HepG2 (cell line): ENCODE results near the gene EPHA5. TPM values are rescaled to one million over a fixed set of nuclear protein-coding genes. Genes with fewer than 3 reads are reported as not detected.

Experiments
- CBX5 ChIP-seq: sonication (generic); formaldehyde crosslinking; IDR thresholded peaks from 2 replicates; pipeline ENCODE4 v1.4.0; 2020; ENCODE audit warnings: missing genetic modification reagents, borderline replicate concordance
- FOXJ3 ChIP-seq: sonication (generic); formaldehyde crosslinking; IDR thresholded peaks from 2 replicates; pipeline ENCODE4 v1.4.0; 2020; ENCODE audit warnings: missing genetic modification reagents, mild to moderate bottlenecking, borderline replicate concordance
- HNRNPLL ChIP-seq: fragments of 200-400 bp; formaldehyde crosslinking; IDR thresholded peaks from 2 replicates; pipeline ENCODE4 v1.6.1; 2017; ENCODE audit warnings: mild to moderate bottlenecking, low read depth, low read length; ENCODE audit not compliant: poor library complexity, severe bottlenecking
- NFE2L2 ChIP-seq: fragments of 150-350 bp; IDR thresholded peaks from 2 replicates; pipeline ENCODE4 v1.6.1; 2014; ENCODE audit warnings: low read length
- PPARG ChIP-seq: conservative IDR thresholded peaks from 2 replicates; pipeline ENCODE4 v1.6.1; 2016; ENCODE audit warnings: missing biosample characterization, missing genetic modification reagents
- RCOR2 ChIP-seq: IDR thresholded peaks from 2 replicates; pipeline ENCODE4 v1.6.1; 2016; ENCODE audit warnings: missing biosample characterization, missing genetic modification reagents
- SP2 ChIP-seq: sonication (generic); formaldehyde crosslinking; IDR thresholded peaks from 2 replicates; pipeline ENCODE4 v1.5.1; 2020; ENCODE audit warnings: mild to moderate bottlenecking, missing genetic modification reagents
- ZNF3 ChIP-seq: IDR thresholded peaks from 2 replicates; pipeline ENCODE4 v1.7.0; 2017; ENCODE audit warnings: inconsistent platforms
- ZNF468 ChIP-seq: sonication (generic); formaldehyde crosslinking; IDR thresholded peaks from 2 replicates; pipeline ENCODE4 v1.8.0; 2022; ENCODE audit warnings: mild to moderate bottlenecking, moderate library complexity, missing genetic modification reagents
- ZNF615 ChIP-seq: sonication (generic); formaldehyde crosslinking; IDR thresholded peaks from 2 replicates; pipeline ENCODE4 v1.5.0; 2020; ENCODE audit warnings: mild to moderate bottlenecking, missing genetic modification reagents, borderline replicate concordance
- ZNF724P ChIP-seq: sonication (generic); formaldehyde crosslinking; IDR thresholded peaks from 2 replicates; pipeline ENCODE4 v1.8.0; 2022; ENCODE audit warnings: missing genetic modification reagents, borderline replicate concordance
- polyA plus RNA-seq, 8 experiments: library from polyadenylated mRNA; depleted of rRNA in 3 of 8; stranded (reverse) in 7 of 8; unstranded in 1 of 8; fragments of >200 nt; fragmentation: Illumina TruSeq in 4 of 8; extraction: Trizol in 4 of 8; gene quantifications; 2 replicates each; pipeline versions ENCODE4 v1.2.1 to v1.2.3, GENCODE V29; 2011 to 2016; ENCODE audit warnings: low read depth in 4 of 8, missing spikeins in 1 of 8, mixed read lengths in 1 of 8; ENCODE audit not compliant: insufficient read depth in 1 of 8
- total RNA-seq, 5 experiments: library from RNA; depleted of rRNA; stranded (reverse); fragments of >200 nt; fragmentation: Illumina TruSeq; extraction: Trizol; gene quantifications; 2 replicates each; pipeline ENCODE4 v1.2.3, GENCODE V29; 2016; ENCODE audit warnings: low read depth in 1 of 5
- TF ChIP-seq, protein P1 (sequence below): sonication (generic); formaldehyde crosslinking; IDR thresholded peaks from 2 replicates; pipeline ENCODE4 v1.5.0; 2020; ENCODE audit warnings: mild to moderate bottlenecking, missing genetic modification reagents, borderline replicate concordance
- TF ChIP-seq, protein P2 (sequence below): IDR thresholded peaks from 2 replicates; pipeline ENCODE4 v1.6.1; 2016; ENCODE audit warnings: control low read depth
- TF ChIP-seq, protein P3 (sequence below): sonication (generic); formaldehyde crosslinking; IDR thresholded peaks from 2 replicates; pipeline ENCODE4 v1.4.0; 2020; ENCODE audit warnings: low read depth, mild to moderate bottlenecking, missing genetic modification reagents
- TF ChIP-seq, protein P4 (sequence below): sonication (generic); formaldehyde crosslinking; IDR thresholded peaks from 2 replicates; pipeline ENCODE4 v1.8.1; 2022; ENCODE audit warnings: low read depth, mild to moderate bottlenecking, missing genetic modification reagents
- TF ChIP-seq, protein P5 (sequence below): IDR thresholded peaks from 2 replicates; pipeline ENCODE4 v1.6.1; 2012; ENCODE audit warnings: inconsistent platforms
- TF ChIP-seq, protein P6 (sequence below): IDR thresholded peaks from 2 replicates; pipeline ENCODE4 v1.6.1; 2016; ENCODE audit warnings: low read depth, borderline replicate concordance
- TF ChIP-seq, protein P7 (sequence below): sonication (generic); formaldehyde crosslinking; IDR thresholded peaks from 2 replicates; pipeline ENCODE4 v1.5.0; 2020; ENCODE audit warnings: mild to moderate bottlenecking, missing genetic modification reagents, borderline replicate concordance

Gene EPHA5
- total and polyA plus RNA-seq, 2 of the 13 experiments (the other 11 are each of a cell fraction or from before 2014, with no cell fraction given): not detected

DNA sequence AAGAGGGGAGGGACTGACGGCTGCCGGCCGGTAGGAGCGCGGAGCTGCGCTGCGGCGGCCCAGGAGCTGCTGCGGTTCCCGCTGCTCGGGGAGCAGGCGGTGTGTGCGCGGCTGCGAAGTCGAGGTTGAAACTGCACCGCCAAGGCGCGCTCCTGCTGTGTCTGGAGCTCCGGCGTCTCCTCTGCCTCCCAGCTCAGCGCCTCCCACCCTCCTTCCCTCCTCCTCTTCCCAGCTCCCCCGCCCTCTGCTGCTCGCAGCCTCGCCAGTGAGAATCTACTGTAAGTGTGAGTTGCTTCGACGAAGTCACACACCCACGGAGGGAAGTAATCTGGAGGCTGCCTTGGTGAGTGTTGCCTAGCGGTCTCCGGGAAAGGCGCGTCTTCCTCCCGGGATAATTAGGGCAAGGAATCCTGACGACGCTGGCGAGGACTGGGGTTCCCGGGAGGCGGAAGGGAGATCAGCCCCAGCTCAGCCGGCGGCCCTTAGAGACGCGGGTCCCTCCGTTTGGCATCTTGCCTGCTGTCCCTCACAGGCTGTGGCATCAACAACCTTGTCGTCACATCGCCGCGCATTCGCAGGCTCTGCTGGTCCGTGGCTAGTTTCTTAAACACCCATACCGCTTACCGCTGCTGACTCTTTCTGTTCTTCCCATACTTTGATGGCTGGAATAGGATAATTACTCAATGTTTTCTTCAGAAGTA lies at the start of gene EPHA5 (continued):
- TF ChIP-seq, protein P1, sequence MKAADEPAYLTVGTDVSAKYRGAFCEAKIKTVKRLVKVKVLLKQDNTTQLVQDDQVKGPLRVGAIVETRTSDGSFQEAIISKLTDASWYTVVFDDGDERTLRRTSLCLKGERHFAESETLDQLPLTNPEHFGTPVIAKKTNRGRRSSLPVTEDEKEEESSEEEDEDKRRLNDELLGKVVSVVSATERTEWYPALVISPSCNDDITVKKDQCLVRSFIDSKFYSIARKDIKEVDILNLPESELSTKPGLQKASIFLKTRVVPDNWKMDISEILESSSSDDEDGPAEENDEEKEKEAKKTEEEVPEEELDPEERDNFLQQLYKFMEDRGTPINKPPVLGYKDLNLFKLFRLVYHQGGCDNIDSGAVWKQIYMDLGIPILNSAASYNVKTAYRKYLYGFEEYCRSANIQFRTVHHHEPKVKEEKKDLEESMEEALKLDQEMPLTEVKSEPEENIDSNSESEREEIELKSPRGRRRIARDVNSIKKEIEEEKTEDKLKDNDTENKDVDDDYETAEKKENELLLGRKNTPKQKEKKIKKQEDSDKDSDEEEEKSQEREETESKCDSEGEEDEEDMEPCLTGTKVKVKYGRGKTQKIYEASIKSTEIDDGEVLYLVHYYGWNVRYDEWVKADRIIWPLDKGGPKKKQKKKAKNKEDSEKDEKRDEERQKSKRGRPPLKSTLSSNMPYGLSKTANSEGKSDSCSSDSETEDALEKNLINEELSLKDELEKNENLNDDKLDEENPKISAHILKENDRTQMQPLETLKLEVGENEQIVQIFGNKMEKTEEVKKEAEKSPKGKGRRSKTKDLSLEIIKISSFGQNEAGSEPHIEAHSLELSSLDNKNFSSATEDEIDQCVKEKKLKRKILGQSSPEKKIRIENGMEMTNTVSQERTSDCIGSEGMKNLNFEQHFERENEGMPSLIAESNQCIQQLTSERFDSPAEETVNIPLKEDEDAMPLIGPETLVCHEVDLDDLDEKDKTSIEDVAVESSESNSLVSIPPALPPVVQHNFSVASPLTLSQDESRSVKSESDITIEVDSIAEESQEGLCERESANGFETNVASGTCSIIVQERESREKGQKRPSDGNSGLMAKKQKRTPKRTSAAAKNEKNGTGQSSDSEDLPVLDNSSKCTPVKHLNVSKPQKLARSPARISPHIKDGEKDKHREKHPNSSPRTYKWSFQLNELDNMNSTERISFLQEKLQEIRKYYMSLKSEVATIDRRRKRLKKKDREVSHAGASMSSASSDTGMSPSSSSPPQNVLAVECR (CRISPR knock-in tag): no peak
- TF ChIP-seq ZNF724P: no peak
- no peak for TF ChIP-seq FOXJ3
- no peak for TF ChIP-seq SP2 (CRISPR knock-in tag)
- TF ChIP-seq, protein P2, sequence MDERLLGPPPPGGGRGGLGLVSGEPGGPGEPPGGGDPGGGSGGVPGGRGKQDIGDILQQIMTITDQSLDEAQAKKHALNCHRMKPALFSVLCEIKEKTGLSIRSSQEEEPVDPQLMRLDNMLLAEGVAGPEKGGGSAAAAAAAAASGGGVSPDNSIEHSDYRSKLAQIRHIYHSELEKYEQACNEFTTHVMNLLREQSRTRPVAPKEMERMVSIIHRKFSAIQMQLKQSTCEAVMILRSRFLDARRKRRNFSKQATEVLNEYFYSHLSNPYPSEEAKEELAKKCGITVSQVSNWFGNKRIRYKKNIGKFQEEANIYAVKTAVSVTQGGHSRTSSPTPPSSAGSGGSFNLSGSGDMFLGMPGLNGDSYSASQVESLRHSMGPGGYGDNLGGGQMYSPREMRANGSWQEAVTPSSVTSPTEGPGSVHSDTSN (CRISPR knock-in tag): no peak
- no peak for TF ChIP-seq RCOR2 (CRISPR knock-in tag)
- TF ChIP-seq, protein P3, sequence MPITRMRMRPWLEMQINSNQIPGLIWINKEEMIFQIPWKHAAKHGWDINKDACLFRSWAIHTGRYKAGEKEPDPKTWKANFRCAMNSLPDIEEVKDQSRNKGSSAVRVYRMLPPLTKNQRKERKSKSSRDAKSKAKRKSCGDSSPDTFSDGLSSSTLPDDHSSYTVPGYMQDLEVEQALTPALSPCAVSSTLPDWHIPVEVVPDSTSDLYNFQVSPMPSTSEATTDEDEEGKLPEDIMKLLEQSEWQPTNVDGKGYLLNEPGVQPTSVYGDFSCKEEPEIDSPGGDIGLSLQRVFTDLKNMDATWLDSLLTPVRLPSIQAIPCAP (CRISPR knock-in tag): no peak
- peak; percentile 87 for TF ChIP-seq HNRNPLL
- TF ChIP-seq, protein P4, sequence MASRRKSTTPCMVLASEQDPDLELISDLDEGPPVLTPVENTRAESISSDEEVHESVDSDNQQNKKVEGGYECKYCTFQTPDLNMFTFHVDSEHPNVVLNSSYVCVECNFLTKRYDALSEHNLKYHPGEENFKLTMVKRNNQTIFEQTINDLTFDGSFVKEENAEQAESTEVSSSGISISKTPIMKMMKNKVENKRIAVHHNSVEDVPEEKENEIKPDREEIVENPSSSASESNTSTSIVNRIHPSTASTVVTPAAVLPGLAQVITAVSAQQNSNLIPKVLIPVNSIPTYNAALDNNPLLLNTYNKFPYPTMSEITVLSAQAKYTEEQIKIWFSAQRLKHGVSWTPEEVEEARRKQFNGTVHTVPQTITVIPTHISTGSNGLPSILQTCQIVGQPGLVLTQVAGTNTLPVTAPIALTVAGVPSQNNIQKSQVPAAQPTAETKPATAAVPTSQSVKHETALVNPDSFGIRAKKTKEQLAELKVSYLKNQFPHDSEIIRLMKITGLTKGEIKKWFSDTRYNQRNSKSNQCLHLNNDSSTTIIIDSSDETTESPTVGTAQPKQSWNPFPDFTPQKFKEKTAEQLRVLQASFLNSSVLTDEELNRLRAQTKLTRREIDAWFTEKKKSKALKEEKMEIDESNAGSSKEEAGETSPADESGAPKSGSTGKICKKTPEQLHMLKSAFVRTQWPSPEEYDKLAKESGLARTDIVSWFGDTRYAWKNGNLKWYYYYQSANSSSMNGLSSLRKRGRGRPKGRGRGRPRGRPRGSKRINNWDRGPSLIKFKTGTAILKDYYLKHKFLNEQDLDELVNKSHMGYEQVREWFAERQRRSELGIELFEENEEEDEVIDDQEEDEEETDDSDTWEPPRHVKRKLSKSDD (CRISPR knock-in tag): no peak
- no peak for TF ChIP-seq NFE2L2
- no peak for TF ChIP-seq ZNF615 (CRISPR knock-in tag)
- no peak for TF ChIP-seq PPARG (CRISPR knock-in tag)
- TF ChIP-seq, protein P5, sequence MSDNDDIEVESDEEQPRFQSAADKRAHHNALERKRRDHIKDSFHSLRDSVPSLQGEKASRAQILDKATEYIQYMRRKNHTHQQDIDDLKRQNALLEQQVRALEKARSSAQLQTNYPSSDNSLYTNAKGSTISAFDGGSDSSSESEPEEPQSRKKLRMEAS: peak; percentile 83
- TF ChIP-seq CBX5: no peak
- TF ChIP-seq ZNF3: no peak
- TF ChIP-seq, protein P6, sequence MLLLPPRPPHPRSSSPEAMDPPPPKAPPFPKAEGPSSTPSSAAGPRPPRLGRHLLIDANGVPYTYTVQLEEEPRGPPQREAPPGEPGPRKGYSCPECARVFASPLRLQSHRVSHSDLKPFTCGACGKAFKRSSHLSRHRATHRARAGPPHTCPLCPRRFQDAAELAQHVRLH (CRISPR knock-in tag): no peak
- TF ChIP-seq, protein P7, sequence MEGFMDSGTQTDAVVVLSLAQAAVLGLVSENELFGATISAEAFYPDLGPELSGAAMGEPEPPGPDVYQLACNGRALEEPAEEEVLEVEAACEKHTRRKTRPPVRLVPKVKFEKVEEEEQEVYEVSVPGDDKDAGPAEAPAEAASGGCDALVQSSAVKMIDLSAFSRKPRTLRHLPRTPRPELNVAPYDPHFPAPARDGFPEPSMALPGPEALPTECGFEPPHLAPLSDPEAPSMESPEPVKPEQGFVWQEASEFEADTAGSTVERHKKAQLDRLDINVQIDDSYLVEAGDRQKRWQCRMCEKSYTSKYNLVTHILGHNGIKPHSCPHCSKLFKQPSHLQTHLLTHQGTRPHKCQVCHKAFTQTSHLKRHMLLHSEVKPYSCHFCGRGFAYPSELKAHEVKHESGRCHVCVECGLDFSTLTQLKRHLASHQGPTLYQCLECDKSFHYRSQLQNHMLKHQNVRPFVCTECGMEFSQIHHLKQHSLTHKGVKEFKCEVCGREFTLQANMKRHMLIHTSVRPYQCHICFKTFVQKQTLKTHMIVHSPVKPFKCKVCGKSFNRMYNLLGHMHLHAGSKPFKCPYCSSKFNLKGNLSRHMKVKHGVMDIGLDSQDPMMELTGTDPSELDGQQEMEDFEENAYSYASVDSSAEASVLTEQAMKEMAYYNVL: no peak
- no peak for TF ChIP-seq ZNF468 (CRISPR knock-in tag)
